Activated CD8-positive, alpha-beta memory T cell treated with anti-CD3 and anti-CD28 coated beads for 4 hours (primary cell): ENCODE results near the gene ZNF804A.

Source experiments
- DNase-seq, 2 donors: peaks; one replicate each; pipeline ENCODE4 v3.0.0-alpha.2; 2020; ENCODE audit warnings: low read depth in 2 of 2

ZNF804A gene

DNA sequence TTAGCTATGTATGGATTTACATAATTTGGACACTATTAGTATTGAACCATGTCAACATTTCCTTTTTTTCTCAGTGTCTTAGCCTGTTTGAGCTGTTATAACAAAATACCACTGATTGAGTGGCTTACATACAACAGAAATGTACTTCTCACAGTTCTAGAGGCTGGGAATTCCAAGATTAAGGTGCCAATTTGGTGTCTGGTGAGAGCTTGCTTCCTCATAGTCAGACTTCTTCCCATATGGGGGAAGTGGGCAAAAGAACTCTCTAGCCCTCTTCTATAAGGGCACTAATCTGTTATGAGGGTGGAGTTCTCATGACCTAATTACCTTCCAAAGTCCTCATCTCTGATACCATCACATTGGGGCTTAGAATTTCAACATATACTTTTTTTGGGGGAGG is 12.6 kb downstream of the ZNF804A start:
- DNase-seq: no peak

DNA sequence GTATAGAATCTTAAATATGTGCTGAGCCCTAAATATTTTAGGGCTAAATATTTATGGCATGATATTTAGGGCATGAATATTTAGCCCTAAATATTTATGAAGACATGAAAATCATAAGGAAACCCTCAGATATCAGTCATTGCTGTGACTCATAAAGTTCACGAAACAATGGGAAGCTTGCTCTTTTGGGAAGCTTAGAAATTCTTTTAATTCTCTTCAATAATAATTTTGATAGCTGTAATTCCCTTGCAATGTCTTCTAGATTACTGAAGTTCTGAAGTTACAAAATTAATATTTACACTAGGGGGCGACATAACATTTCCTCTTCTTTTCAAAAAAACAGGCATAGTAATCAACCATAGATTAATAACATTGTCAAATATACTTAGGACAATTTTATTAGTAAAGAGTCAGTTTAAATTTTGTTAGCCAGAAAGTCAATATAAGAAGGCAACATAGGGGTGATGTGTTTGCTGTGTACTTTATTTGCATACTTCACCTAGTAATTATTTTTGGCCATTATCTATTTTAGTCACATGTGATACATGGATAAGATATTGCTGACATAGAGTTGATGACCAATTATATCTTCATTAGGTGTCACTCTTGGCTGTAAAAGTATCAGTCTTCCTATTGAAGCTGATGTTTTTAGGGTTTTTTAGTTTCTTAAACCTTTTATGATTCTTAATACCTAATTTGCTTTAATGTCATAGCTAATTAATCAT is 13.2 kb downstream of the ZNF804A start:
- no peak for DNase-seq

DNA sequence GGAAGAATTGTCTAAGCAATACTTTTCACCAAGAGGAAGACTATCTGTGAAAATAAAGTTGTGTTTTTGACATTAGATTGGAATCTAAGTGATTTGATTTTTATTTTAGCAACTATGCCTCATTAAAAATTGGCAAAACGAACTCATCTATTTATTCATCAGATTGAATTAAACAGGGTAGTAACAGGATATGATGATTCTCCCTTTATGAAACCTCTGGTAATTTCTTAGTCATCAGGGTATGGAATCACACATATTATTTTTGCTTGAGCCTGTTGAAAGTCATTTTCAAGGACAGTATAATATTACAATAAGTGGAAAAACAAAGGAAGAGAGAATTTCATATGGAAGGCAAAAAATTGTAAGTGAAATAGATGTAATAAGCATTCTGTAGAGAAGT is 22.0 kb downstream of the ZNF804A start:
- DNase-seq: no peak

DNA sequence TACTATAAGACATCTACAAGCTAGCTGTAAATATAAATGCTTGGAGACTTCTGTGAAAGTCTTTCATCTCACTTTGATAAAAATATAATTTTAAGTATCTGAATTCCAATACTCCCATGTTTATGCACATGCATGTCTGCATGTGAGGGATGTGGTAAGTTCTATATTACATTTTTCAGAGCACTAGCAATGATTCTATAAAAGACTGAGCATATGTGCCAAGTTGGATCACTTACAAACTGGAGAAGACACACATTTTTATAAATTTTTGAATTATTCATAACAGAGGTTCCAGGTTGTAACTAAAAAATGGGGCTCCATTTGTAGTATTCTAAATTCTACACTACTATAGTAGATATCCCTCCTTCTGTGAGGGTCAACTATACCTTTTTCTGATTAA is 26.0 kb downstream of the ZNF804A start:
- no peak for DNase-seq

DNA sequence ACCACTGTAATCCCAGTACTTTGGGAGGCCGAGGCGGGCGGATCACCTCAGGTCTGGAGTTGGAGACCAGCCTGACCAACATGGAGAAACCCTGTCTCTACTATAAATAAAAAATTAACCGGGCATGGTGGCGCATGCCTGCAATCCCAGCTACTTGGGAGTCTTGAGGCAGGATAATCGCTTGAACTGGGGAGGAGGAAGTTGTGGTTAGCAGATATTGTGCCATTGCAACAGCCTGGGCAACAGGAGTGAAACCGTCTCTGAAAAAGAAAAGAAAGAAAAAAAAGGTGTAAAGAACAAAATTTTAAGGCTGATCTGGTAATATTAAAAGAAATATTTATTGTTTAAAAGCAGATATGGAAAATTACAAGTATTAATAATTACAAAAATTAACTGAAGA is 29.7 kb downstream of the ZNF804A start:
- no peak for DNase-seq

DNA sequence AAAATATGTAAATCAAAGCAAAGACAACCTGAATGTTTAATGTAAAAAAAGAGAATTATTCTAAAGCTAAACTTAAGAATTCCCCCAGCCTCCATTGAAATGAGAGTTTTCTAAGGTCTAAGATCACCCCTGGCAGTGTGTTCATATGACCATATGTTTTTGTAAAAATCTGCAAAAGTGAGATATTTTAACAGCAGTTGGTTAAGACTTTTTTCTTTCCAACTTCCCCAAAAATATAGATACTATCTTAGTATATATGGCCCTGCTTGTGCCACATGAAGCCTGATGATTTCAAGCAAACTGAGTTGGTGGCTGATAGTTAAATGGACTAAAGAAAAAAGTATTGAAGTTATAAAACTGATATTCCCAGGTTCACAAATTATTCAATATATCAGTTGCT is 35.4 kb downstream of the ZNF804A start:
- no peak for DNase-seq

DNA sequence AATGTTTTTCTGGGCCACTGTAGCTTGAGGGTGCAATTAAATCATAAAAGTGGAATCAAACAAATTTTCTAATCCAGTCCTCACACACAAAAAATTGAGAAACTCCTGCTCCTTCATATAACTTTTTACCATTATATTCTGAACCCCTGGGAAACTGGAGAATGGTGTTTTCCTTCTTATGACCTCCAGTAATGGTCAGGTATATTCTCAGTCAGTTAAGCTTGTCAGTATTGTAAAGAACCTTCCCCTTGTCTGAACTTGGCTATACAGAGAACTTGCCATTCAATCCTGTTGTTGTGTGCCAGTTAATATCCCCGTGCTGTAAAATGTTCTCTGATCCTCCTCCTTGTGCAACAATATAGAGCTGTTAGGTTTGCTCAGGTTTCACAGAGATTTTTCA is 39.5 kb downstream of the ZNF804A start:
- no peak for DNase-seq

DNA sequence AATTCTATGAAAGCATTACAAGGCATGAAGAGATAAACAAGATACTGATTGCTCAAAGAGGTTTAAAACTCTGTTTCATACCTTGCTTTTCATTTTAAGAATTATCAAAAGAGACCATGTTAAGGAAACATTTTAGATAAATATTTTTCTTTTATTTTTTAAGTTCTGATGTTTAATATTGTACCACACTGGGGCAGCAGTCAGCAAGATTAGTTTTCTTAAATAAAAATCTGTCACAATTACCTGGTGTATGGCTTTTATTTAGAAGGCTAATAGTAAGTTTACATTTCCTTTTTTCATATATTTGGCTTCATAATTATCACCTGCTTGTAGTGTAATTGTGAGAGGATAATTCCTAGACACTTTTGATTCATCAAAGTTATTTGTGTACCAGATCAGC is 46.4 kb downstream of the ZNF804A start:
- DNase-seq: no peak

DNA sequence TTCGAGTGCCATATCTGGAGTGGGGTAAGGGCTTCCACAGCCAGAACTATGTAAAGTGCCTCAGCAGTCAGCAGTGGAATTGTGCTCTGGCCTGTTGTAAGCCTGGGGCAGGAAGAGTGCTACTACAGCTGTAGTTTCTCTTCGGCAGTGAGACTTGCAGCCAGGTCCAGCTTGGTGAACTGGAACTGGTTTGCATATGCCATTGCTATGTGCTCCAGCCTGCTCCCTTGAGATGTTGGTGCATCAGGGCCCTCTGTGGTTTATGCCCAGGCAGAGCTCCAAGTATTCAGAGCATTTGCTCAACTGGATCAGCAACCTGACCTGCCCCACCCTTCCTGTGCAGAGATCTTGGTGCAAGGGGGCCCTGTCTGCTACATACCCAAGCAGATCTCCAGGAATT is 47.8 kb downstream of the ZNF804A start:
- no peak for DNase-seq

DNA sequence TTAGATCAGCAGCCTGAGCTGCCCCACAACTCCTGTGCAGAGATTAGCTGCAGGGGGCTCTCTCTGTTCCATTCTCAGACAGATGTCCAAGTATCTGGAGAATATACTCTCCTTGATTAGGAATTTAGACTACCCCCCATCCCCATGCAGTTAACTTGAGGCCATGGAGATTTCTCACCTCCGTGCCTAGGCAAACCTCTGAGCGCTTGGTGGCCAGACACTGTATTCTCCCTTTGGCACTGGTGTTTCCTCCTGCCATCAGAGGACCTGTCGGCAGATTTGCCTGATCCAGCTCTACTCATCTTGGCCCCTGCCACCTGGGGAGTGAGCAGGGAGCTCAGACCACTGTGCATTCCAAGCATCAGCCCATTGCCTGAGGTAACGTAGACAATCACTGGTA is 48.3 kb downstream of the ZNF804A start:
- DNase-seq: no peak

DNA sequence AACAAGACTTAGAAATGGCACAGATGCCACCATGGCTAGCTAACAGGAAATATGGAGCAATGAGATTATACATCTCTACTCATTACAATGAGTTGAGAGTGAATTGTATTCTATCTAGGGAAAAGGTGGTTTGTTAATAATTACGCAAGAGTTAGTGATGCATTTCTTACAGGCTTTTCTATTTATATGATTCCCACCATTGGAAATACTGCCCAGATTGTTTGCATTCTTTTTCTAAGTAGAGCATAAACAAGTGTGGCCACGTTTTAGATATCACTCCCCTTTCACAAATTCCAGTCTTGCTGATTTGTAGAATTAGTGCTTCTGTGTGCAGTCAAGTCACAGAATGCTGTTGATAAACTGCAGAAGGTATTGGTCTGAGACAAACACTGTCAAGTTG is 56.6 kb downstream of the ZNF804A start:
- DNase-seq: no peak

DNA sequence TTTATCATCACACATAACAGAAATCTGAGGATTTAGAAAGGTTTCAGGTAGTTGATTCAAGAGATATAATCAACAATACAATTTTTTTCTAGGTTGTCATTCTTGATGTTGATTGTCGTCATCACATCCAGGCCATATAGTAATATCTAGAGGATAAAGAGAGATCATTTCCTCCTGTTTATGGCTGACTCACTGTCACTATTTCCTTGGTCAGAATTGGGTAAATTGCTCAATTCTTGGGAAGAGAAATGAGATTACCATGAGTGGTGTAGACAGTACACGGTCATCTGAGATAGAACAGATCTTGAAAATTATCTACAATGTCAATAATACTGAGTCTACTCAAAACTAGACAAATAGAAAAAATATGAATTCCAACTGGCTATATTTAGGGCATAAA is 78.8 kb downstream of the ZNF804A start:
- no peak for DNase-seq

DNA sequence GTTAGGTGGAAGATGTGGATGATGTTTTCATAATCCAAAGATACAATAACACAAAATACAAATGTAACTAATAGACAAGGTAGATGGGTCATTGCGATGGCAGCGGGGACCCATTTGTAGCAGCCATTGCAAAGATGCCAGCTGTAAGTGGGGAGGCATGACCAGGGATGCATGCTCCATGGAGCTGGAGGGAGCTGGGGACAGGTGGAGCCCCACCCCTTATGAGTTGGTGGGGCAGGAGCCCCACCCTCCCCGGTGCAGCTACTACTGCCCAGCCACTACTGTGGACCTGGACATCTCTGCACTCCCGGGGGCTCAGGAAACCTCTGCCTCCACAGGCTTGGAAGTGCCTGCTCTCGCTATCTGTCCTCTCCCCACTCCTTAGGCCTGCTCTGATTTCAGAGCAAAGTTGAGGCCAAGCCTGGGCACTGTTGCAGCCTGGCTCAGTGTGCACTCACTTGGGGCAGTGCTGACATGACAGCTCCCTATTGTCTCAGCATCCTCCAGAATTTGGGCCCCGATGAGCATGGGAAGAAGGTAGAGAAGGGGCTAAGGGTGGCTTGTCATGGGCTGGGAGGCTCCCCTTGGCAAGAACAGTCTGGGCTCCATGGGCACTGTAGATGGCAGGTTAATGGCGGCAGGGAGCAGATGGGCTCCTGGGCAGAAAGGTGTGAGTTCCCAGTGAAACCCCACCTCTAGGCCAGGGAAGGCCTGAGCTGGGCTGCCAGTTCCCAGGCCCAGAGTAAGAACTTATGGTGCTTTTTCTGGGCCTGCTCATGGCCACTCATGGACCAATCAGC is 81.1 kb downstream of the ZNF804A start:
- no peak for DNase-seq

DNA sequence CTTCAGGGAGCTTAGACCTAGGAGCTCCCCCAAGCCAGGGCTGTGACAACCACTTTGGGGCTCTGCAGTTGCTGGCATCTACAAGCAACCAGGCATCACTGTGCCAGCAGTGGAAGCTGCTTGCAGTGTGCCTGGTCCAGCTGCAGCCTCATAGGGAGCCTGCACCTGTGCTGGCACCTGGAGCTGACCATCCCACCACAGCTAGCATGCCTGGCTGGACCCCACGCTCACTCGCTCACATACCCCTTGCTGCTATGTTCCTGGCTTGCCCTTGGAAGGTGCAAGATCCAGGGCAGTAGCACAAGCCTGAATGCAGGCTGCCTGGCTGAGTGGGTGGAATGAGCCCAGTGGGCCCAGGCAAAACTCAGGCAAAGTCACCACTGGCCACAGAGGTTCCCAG is 82.5 kb downstream of the ZNF804A start:
- DNase-seq: no peak

DNA sequence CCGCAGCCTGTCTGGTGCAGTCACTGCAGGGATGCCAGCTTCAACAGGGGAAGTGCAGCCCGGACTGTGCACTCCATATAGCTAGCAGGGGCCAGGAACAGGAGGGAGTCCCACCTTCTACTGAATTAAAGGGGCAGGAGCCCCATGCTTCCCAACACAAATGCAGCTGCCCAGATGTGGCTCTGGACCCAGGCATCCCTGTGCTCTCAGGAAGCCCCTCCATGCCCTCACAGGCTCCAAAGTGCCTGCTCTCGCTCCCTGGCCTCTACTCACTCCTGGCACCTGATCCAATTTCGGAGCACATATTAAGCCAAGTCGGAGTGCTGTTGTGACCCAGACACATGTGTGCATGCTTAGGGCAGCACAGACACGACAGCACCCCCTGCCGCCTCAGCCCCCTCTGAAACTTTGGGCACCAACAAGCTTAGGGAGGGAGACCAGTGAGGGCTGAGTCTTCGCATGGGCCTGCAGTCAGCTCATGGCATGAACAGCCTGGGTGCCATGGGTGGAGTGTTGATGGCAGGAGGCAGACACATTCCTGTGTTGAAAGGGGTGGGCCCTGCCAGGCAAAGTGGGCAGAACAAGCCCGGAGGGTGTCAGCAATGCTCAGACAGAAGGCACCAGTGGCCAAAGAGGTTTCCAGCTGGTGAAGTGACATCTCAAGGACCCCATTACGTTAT is 83.5 kb downstream of the ZNF804A start:
- no peak for DNase-seq

DNA sequence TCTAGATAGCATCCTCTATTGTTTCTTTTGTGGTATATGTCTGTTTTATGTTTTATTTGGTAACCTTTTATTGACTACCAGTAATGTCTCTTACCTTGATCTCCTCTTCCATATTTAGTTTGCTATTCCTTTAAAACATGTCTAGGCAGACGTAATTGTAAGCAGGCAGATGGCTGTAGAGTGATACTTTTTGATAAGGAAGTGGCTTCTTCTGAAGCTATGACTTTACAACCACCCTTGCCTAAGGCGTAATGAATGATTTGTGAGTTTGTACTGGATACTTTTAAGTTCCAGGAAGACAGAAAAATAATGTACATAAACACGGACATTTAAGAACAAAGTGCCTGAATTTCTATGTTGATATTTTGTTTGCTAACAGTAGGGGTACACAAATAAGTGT is 85.6 kb downstream of the ZNF804A start:
- no peak for DNase-seq

DNA sequence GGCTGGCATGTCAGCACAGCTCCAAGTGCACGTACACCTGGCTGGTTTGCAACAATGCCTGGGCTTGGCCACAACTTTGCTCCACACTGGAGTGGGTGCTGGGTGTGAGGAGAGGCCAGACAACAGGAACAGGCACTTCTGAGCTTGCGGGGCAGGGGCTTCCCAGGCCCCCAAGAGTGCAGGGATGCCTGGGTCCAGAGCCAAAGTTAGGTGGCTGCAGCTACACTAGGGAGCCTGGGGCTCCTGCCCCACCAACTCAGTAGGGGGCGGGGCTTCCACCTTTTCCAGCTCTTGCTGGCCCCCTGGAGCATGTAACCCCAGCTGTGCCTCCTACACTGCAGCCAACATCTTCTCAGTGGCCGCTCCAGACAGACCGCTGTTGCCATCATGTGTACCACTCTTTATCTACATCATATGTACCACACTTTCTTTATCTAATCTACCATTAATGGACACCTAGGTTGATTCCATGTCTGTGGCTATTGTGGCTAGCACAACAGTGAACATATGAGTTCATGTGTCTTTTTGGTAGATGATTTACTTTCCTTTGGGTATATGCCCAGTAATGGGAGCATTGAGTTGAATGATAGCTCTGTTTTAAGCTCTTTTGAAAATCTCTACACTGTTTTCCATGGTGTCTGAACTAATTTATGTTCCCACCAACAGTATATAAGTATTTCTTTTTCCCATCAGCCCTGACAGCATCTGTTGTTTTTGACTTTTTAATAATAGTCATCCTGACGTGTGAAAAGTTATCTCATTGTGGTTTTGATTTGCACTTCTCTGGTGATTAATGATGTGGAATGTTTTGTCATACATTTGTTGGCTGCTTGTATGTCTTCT is 87.9 kb downstream of the ZNF804A start:
- DNase-seq: no peak

DNA sequence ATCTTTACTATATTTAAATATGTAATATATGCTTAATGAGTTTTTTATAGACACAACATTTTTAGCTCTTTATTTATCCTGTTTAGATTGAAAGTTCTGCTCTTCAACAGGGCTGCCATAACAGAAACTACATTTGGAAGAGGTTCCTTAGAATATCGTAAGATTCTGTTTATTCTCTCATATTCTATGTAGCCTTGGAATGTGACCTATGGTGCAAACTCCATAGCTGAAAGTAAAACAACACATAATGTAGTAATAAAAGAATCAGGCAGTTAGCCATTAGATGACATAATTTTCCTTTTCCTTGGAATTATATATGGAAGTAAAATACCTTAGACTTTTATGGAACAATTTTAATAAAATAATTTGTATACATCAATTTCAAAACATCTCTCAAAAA is 91.3 kb downstream of the ZNF804A start:
- no peak for DNase-seq

DNA sequence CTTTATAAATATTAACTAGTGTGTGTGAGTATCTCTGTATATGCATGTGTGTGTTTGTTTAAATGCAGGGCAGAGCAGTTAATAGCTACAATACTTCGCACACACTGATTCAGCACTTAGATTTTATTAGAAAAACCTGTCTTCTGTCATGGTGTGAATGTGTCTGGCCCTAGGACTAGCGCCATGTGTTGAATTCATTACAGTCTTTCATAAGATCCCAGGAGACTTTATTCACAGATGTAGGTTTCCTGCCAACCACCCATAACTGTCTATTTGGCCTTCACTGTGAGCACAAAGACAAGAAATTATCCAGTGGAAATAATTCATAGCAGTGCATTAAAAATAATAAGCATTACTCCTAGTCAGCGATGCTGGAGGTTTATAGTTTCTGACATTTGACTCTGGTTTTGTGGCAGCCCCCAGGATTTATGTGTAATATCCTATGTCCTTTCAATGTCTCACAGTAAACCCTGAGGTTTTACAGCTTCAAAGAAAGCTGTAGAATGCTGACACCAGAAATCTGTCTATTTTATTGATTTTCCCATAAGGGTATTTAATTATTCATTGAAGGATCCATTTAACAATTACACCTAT is 93.9 kb downstream of the ZNF804A start:
- DNase-seq: no peak

DNA sequence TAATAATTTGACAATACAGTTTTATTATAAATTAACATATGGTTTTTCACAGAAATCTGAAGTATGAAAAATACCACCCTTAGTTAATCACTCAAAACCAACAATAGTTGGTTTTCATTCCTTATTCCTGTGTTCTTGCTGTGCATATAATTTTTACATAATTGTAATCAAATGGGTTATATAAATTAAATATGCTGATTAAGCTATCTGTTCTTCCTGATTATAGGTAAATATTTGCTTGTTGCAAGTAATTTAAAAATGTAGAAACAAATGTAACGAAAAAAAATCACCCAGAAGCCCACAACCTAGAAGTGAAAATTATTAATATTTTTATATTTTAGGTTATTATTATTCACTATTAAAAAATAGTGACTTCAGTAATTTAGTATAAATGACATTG is 98.3 kb downstream of the ZNF804A start:
- DNase-seq: no peak

DNA sequence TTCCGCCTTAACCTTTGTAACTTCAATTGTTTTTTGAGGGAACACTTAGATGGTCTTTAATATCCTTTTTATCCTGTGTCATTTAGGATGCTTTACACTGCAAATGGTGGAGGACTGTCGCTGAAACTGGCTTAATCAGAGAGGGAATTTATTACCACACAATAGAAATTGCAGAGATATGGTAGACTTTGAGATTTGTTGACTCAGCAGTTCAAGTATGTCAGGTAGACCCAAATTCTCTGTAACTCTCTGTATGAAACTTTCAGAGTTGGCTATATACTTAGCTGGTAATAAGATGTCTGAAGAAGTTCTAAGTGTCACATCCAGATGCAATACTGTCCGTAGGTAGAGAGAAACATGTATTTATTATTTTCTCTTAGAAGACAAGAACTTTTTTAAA is 100.1 kb downstream of the ZNF804A start:
- no peak for DNase-seq

DNA sequence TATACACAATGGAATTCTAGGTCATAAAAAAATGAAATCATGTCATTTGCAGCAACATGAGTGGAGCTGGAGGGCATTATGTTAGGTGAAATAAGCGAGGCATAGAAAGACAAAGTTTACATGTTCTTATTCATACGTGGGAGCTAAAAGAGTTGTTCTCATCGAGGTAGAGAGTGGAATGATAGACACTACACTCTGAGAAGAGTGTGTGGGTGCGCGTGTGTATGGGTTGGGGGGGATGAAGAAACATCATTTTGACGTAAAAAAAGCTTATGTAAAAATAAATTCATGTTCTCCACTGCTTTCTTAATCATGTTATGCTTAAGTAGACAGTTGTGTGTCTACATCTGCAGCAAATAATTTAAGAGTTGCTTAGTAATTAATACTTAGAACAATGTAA is 123.6 kb downstream of the ZNF804A start:
- DNase-seq: no peak
